H54 (cell line): ENCODE measurements around the gene ENKUR.
A peak's percentile ranks its signal among the peaks of the same experiment; 100 is the strongest.

Source experiments
- DNase-seq: peaks from one replicate; pipeline ENCODE4 v3.0.0; 2011; ENCODE audit warnings: low spot score, mixed read lengths; ENCODE audit not compliant: insufficient read length
- FAIRE-seq: peaks from 3 replicates; lab custom pipeline; 2011; peaks lifted over from hg19 to GRCh38; lab: Jason Lieb, UNC
- POLR2A ChIP-seq: IDR thresholded peaks from 2 replicates; pipeline ENCODE4 v1.6.1; 2011; ENCODE audit warnings: low read depth, mild to moderate bottlenecking, low read length

ENKUR gene

DNA sequence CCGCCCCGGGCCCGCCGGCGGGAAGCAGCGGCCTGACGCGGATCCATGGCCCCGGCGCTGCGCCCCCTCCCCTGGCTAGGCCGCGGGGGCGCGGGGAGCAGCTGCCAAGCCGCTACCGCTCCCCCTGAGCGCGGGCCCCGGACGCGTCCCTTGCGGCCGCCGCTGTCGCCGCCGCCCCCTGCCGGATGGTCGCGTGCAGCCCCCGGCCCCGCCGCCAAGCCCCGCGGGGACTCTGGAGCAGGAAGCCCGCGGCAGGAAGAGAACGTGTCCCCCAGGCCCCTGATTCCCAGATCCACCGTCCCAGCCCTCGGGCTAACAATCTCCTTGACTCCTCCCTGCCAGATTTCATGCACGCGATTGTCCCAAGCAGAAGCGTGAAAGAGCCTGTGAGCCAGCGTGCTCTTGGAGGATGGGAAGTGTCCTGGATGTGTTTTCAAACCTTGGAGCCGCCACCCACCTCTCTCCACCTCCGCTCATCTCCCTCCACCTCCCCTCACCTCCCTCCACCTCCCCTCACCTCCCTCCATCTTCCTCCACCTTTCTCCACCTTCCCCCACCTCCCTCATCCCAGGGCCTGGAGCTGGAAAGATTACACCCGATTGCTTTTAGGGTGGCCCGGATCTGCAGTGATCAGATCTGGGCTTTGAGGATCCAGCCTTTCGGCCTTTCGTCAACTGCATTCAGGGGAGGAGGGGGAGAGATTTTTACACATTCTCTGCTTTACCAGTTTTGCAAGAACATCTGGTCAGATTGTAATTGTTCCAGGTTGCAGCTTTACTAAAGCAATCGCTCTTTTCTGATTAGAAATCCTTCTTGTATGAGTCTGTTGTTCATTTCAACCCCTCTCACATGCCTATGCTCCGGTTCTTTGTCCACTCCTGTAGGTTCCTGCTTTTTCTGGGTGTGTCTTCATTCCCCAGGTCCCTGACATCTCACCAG lies 63.0 kb downstream of the ENKUR start:
- no peak for TF ChIP-seq POLR2A
- FAIRE-seq (no peak), DNase-seq (no peak)

DNA sequence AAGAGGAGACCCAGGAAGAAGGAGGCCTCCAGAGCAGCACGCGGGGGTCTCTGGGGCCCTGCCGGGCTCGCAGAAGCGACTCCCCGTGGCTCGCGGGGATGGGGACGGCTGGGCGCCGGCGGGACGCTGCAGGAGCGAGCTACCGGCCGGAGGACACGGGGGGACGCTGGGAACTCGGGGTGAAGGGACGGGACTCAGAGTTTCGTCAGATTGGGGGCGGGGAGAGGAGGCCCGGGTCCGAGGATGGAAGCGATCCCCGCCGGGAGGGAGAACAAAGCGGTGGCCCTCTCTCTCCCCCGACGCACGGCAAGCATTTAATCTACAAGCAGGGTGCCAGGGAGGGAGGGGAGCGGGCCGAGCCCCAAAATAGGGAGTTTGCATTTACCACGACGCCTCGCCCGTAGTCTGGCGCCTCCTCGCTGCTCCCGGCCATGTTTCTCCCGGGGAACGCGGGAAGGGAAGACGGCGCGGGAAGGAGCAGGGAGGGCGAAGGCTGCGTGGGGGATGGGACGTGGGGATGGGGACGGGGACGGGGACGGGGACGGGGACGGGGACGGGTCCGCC lies 63.7 kb downstream of the ENKUR start, which contains the start of gene PRTFDC1:
TSS of gene PRTFDC1 (minus strand) at position 464 of the 564 bp plus-strand sequence. CDS start at position 433, 31 bp downstream.
- FAIRE-seq (no peak), DNase-seq (no peak)
- no peak; the same call in 1 of the 2 replicates for TF ChIP-seq POLR2A

DNA sequence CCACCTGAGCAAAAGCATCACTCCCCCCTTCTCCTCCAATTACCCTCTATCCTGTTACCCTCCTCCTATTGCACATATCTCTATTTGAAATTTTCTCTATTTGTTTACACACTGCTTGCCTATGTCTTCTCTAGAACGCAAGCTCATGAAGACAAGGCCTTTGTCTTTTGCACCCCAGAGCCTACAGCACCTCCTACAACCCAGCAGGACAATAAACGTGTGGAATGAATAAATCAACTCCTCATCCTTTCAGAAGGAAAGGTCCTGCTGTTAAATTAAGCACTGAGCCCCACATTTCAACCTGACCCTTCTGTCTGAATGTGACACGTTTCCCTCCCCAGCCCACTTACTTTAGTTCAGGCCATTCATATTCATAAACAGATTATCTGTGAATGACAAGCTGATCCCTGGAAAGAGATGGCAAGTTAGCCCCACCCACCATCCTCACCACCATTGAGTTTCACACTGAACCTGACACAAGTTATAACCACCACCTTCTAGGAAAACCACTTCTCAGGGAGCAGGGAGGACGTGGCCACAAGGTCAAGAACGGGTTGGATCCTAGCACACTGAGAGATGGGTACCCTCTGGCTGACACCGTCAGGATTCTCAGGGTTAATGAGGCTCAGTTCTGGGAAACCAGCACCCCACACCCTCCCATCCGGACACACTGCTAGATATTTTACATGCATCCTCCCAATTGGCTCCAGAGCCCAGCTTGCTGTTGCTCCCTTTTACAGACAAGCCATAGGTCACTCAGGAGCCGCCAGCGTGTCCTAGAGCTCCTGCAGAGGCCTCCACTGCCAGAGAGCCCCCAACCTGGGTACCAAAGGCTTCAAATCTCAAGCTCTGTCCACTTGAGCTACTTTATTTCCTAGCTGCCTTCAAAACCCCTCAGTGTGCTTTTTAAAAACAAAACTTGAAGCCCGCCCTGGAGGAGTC lies 64.5 kb downstream of the ENKUR start:
- DNase-seq: no peak
- peak; percentile 45 for FAIRE-seq

DNA sequence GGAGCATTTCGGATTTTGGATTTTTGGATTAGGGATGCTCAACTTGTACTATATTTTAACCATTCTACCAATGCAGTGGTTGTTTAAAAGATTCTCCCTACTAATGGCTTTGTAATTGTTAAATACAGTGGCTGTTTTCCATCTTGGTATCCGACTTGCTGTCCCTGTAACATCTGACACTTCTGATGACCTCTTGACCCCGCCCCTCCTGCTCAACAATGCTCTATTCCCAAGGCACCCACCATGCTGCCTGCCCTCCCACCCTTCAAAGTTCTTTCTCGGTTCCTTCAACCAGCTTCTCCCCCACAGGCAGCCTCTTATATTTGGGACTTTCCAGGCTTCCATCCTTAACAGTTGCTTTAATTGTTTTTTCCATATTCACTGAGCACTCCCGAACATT lies 65.5 kb downstream of the ENKUR start:
- no peak for TF ChIP-seq POLR2A
- DNase-seq (no peak), FAIRE-seq (no peak)

More for the DNA sequence above, 64.5 kb downstream of the ENKUR start:
- no peak for TF ChIP-seq POLR2A

DNA sequence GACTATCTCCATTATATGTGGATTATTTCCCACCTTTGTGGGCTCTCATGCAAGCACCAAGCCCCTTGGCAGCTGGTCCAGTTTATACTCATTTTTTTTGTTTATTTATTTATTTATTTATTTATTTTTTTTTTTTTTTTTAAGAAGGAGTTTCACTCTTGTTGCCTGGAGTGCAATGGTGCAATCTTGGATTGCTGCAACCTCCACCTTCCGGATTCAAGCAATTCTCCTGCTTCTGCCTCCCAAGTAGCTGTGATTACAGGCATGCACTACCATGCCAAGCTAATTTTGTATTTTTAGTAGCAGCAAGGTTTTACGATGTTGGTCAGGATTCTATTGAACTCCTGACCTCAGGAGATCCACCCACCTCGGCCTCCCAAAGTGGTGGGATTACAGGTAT lies 66.3 kb downstream of the ENKUR start:
- no peak for TF ChIP-seq POLR2A
- DNase-seq: no peak
- no peak for FAIRE-seq

DNA sequence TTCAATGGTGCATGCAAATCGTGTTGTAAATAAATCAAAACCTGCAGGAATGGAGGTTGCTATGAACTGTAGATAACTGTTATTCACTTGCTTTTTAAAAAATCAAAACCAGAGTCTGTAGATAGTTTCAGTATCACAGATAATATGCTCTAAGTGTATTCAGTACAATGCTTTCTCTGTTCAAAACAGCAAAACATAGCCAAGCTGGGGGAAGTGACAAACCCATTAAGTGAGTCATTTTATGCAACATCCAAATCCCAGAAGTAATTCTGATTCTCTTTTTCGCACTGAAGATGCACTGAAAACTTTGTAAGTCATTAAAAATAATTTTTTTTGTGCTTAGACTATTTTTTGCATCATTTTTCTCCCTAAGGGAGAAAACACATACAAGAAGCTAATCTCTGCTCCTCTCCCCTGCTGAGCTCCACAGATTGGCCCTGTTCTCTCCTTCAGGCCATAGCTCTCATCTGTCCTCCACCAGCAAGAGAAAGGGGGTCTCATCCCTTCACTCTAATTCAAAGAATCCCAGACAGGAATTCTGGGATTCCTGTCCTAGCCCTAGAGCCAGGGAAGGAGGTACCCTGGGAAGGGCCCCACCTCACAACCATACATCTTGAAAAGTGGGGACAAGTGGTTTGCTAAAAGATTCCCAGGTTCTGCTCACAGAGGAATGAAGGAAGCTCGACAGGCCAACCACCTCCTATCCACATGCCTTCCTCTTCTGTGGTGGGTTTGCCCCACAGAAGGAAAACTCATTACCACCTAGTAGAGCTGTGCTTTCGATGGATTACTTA lies 68.5 kb downstream of the ENKUR start:
- peak; percentile 54 for DNase-seq
- TF ChIP-seq POLR2A: no peak
- peak; percentile 76 for FAIRE-seq

DNA sequence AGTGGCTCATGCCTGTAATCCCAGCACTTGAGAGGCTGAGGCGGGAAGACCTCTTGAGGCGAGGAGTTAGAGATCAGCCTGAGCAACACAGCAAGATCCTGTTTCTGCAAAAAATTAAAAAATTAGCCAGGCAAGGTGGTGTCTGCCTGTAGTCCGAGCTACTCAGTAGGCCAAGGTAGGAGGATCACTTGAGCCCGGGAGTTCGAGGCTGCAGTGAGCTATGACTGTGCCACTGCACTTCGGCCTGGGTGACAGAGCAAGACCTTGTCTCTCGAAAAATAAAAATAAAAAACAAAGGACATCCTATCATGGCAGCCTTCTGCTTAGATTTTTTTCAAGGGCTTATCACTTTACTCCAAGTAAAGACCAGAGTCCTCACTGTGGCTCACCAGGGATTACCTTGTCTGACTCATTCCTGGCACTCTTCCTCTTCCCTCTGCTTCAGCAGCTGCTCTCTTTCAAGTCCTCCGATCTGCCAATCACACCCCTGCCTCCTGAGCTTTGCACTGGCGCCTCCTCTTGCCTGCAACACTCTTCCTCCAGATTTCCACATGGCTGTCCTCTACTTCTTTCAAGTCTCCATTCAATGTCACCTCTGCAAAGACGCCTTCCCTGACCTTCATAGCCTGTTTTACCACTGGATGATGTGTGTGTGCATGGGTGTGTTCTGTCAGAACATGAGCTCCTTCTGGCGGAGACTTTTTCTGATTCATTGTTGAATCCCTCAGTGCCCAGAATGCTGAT lies 71.3 kb downstream of the ENKUR start:
- peak; percentile 76 for DNase-seq
- FAIRE-seq: peak; percentile 91

DNA sequence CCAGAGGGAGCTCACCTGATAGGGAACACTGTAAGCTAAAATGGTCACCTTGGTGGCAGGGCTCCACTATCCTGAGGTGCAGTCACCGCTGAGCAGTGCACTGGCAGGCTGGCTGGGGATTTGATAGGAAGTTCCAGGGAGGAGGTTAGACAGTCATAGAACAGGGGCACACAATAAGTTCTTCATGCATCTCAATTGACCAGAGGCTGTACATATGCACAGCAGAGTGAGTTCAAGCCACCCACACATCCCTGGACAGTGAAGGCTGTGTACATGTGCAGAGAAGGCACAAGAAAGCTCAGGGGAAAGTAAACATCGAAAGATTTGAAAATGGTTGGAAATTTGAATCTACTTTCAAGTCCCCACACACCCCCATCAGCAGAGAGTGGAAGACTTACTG lies 77.4 kb downstream of the ENKUR start:
- TF ChIP-seq POLR2A: no peak
- FAIRE-seq (no peak), DNase-seq (no peak)

More for the DNA sequence above, 71.3 kb downstream of the ENKUR start:
- TF ChIP-seq POLR2A: no peak

DNA sequence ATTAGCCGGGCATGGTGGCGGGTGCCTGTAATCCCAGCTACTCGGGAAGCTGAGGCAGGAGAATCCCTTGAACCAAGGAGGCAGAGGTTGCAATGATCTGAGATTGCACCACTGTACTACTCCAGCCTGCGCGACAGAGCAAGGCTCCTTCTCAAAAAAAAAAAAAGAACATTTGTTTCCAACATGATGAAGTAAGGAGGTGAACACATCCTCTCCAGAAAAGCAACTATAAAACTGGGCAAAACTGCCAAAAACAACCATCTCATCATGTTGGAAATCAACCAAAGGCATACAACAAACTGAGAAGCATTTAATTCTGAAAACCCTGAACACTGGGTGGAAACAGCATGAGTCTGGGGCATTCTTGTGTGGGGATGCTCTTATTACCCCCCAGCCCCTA lies 77.9 kb downstream of the ENKUR start:
- FAIRE-seq (no peak), DNase-seq (no peak)
- no peak for TF ChIP-seq POLR2A

DNA sequence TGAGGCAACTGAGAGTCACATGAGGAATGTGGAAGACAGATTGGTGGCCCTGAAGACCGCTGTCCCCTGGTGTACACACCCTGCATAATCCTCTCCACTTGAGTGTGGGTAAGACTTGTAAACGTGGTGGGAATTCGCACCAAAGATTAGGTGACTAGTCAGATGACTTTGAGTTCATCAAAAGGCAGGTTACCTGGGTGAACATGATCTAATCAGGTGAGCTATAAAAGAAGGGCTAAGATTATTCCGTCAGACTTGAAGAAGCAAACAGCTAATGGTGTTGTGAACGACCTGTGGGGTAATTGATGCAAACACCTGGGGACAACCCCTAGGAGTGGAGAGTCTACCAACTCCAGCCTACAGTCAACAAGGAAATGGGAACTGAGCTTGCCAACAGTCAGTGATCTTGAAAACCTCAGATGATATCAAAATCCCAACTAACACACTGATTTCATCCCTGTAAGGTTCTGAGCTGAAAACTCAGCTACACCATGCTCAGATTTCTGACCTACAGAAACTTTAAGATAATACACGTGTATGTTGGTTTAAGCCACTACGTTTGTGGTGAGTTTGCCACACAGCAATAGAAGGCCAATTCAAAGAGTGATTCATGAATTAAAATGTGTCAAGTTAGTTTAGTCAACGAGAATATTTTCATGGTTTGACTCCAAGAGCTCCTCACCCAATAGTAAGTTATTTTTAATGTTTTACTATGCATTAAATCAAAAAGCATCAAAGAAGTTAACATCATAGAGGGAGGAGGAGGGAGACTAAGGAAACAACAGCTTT lies 80.3 kb downstream of the ENKUR start:
- no peak for DNase-seq
- FAIRE-seq: no peak
- no peak for TF ChIP-seq POLR2A
